ENCODE data around the gene MRPS35.

DNA sequence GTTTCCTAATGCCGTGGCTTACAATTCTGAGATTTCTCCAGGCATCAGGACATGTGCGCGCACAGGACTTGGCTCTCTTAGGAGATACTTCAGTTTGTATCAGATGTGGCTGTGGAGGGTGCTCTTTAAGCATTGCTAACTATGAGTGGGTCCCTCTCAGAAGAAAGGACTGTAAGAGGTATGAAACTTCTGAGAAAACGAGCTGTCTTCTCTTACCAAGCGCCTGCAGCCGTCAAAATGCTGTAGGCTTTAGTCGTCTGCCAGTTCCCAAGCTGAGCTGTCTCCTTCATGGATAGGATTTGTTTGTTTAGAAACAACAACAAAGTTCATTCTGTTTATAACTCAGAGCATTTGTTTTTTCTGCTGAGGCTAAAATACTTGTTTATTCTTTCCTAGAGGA, 85.5 kb downstream of the MRPS35 start:
- TF ChIP-seq POLR2AphosphoS5 (IDR thresholded peaks at IDR 0.05; ENCODE audit: borderline replicate concordance, low read depth, low read length): no peak
- TF ChIP-seq EZH2 (IDR thresholded peaks at IDR 0.05): no peak
